Loucy (cell line): ENCODE data around the gene DTX1.

Source experiments
- H2AFZ ChIP-seq: fragments of 200-600 bp; sonication (generic); 2 replicates; pipeline ENCODE4 v1.6.0; 2016; ENCODE audit warnings: antibody characterized with exemption, mild to moderate bottlenecking, low read length, moderate library complexity
- H3F3A ChIP-seq: fragments of 200-600 bp; 2 replicates; pipeline ENCODE4 v1.6.0; 2016; ENCODE audit warnings: antibody characterized with exemption, low read depth, mild to moderate bottlenecking
- H3K27me3 ChIP-seq: fragments of 200-600 bp; sonication (generic); 2 replicates; pipeline ENCODE4 v1.6.1; 2014; ENCODE audit warnings: low read length, mild to moderate bottlenecking; ENCODE audit not compliant: insufficient read depth, poor library complexity, severe bottlenecking
- H3K36me3 ChIP-seq: fragments of 200-600 bp; sonication (generic); 2 replicates; pipeline ENCODE4 v1.6.1; 2016; ENCODE audit warnings: low read length; ENCODE audit not compliant: insufficient read depth
- H3K4me1 ChIP-seq: fragments of 200-600 bp; sonication (generic); 2 replicates; pipeline ENCODE4 v1.5.1; 2014; ENCODE audit warnings: low read length, mild to moderate bottlenecking; ENCODE audit not compliant: insufficient read depth, poor library complexity, severe bottlenecking
- H3K4me2 ChIP-seq: fragments of 200-600 bp; sonication (generic); 2 replicates; pipeline ENCODE4 v1.6.0; 2014; ENCODE audit warnings: antibody characterized with exemption, low read length, low read depth, mild to moderate bottlenecking; ENCODE audit not compliant: poor library complexity, severe bottlenecking
- H3K4me3 ChIP-seq: fragments of 200-600 bp; sonication (generic); 2 replicates; pipeline ENCODE4 v1.5.1; 2014; ENCODE audit warnings: low read length, mild to moderate bottlenecking, mixed read lengths; ENCODE audit not compliant: poor library complexity, severe bottlenecking
- H3K79me2 ChIP-seq: fragments of 200-600 bp; sonication (generic); 2 replicates; pipeline ENCODE4 v1.6.1; 2014; ENCODE audit warnings: low read length; ENCODE audit not compliant: insufficient read depth
- H3K9ac ChIP-seq: fragments of 200-600 bp; sonication (generic); 2 replicates; pipeline ENCODE4 v1.6.0; 2014; ENCODE audit warnings: mild to moderate bottlenecking, low read depth, low read length, moderate library complexity; ENCODE audit not compliant: poor library complexity, severe bottlenecking
- H3K9me2 ChIP-seq: fragments of 200-600 bp; sonication (generic); replicated peaks from 2 replicates; pipeline ENCODE4 v1.6.1; 2016; ENCODE audit warnings: low read depth, low read length, mixed read lengths
- H3K9me3 ChIP-seq: fragments of 200-600 bp; sonication (generic); 2 replicates; pipeline ENCODE4 v1.6.1; 2014; ENCODE audit warnings: mild to moderate bottlenecking, antibody characterized with exemption, low read length, low read depth; ENCODE audit not compliant: insufficient read depth
- H4K20me1 ChIP-seq: fragments of 200-600 bp; sonication (generic); 2 replicates; pipeline ENCODE4 v1.6.0; 2014; ENCODE audit warnings: antibody characterized with exemption, low read length, mild to moderate bottlenecking; ENCODE audit not compliant: insufficient read depth, poor library complexity, severe bottlenecking
- EZH2phosphoT487 ChIP-seq: fragments of 200-600 bp; IDR thresholded peaks from 2 replicates; pipeline ENCODE4 v1.6.1; 2018; ENCODE audit warnings: antibody characterized with exemption, mild to moderate bottlenecking, moderate library complexity, borderline replicate concordance
- TF ChIP-seq, protein P1 (sequence below): fragments of 200-600 bp; sonication (generic); conservative IDR thresholded peaks from 2 replicates; pipeline ENCODE4 v1.5.1; 2014; ENCODE audit warnings: mild to moderate bottlenecking, antibody characterized with exemption, low read length

The DTX1 gene

DNA sequence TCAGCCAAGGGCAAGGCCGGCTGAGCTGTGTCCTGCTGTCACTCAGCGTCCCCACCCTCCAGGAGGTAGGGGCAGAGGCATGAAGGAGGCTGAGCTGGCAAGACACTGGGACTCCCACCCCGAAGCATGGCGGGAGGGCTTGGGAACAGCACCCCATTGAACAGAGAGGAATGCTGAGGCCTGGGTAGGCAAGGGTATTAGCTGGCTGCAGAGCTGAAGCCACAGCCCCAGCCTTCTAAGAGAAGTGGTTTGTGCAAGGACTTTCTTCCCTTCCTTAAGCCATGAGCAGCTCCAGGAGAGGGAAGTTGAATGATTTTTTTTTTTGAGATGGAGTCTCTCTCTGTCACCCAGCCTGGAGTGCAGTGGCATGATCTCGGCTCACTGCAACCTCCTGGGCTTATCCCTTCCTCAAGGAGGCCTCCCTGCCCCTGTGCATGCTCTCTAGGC, 86.4 kb downstream of the DTX1 start:
- Histone ChIP-seq H3K9me3 (no peaks in the 10 kb centered on the region), H3K27me3 (no peaks in the 10 kb centered on the region), H3K9me2 (no peaks in the 10 kb centered on the region), H3K4me1 (no peaks in the 10 kb centered on the region), H3K36me3 (no peaks in the 10 kb centered on the region), H3F3A (no peaks in the 10 kb centered on the region), H3K79me2 (no peaks in the 10 kb centered on the region), H3K4me3 (no peak overlapping the region), H3K4me2 (no peak overlapping the region), H2AFZ (no peak overlapping the region), H3K9ac (no peak overlapping the region), H4K20me1 (no peaks in the 10 kb centered on the region)
- no peak for TF ChIP-seq EZH2phosphoT487
- TF ChIP-seq, protein P1, sequence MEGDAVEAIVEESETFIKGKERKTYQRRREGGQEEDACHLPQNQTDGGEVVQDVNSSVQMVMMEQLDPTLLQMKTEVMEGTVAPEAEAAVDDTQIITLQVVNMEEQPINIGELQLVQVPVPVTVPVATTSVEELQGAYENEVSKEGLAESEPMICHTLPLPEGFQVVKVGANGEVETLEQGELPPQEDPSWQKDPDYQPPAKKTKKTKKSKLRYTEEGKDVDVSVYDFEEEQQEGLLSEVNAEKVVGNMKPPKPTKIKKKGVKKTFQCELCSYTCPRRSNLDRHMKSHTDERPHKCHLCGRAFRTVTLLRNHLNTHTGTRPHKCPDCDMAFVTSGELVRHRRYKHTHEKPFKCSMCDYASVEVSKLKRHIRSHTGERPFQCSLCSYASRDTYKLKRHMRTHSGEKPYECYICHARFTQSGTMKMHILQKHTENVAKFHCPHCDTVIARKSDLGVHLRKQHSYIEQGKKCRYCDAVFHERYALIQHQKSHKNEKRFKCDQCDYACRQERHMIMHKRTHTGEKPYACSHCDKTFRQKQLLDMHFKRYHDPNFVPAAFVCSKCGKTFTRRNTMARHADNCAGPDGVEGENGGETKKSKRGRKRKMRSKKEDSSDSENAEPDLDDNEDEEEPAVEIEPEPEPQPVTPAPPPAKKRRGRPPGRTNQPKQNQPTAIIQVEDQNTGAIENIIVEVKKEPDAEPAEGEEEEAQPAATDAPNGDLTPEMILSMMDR = no peak

- no peaks in the 10 kb centered on the region for H3K27me3 ChIP-seq
- H2AFZ ChIP-seq = no peak overlapping the region
- no peaks in the 10 kb centered on the region for H3K9me3 ChIP-seq
- H4K20me1 ChIP-seq = no peaks in the 10 kb centered on the region
- no peaks in the 10 kb centered on the region for H3K9me2 ChIP-seq
- no peaks in the 10 kb centered on the region for H3K36me3 ChIP-seq
- H3K9ac ChIP-seq = no peak overlapping the region
- H3K79me2 ChIP-seq = no peaks in the 10 kb centered on the region
- no peak overlapping the region for H3K4me3 ChIP-seq
- no peaks in the 10 kb centered on the region for H3K4me1 ChIP-seq
- no peak for TF ChIP-seq EZH2phosphoT487
- TF ChIP-seq, protein P1 = no peak
- no peaks in the 10 kb centered on the region for H3F3A ChIP-seq
- no peak overlapping the region for H3K4me2 ChIP-seq
Observed at GRCh38 chr12:113143959-113144358, 87.4 kb downstream of the DTX1 start.

DNA sequence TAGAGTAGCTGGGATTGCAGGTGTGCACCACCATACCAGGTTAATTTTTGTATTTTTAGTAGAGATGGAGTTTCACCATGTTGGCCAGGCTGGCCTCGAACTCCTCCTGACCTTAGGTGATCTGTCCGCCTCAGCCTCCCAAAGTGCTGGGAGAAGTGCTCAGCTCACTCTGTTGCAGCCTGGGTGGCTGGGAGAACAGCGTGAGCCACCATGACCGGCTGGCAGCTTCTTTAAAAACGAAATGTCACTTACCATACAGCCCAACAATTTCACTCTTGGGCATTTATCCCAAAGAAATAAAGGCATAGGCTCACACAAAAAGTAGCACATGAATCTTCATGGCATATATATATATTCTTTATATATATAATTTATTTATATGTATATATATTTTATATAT, 88.3 kb downstream of the DTX1 start:
- H3K9me3 ChIP-seq = no peaks in the 10 kb centered on the region
- no peaks in the 10 kb centered on the region for H3K36me3 ChIP-seq
- no peak overlapping the region for H3K4me3 ChIP-seq
- no peak overlapping the region for H3K4me2 ChIP-seq
- no peak overlapping the region for H2AFZ ChIP-seq
- H3K9me2 ChIP-seq = no peaks in the 10 kb centered on the region
- H3F3A ChIP-seq = no peaks in the 10 kb centered on the region
- no peaks in the 10 kb centered on the region for H3K79me2 ChIP-seq
- no peaks in the 10 kb centered on the region for H3K27me3 ChIP-seq
- no peak for TF ChIP-seq EZH2phosphoT487
- TF ChIP-seq, protein P1 = no peak
- H3K4me1 ChIP-seq = no peaks in the 10 kb centered on the region
- H3K9ac ChIP-seq = no peak overlapping the region
- H4K20me1 ChIP-seq = no peaks in the 10 kb centered on the region
